ENCODE data around the gene AP1G2.

DNA sequence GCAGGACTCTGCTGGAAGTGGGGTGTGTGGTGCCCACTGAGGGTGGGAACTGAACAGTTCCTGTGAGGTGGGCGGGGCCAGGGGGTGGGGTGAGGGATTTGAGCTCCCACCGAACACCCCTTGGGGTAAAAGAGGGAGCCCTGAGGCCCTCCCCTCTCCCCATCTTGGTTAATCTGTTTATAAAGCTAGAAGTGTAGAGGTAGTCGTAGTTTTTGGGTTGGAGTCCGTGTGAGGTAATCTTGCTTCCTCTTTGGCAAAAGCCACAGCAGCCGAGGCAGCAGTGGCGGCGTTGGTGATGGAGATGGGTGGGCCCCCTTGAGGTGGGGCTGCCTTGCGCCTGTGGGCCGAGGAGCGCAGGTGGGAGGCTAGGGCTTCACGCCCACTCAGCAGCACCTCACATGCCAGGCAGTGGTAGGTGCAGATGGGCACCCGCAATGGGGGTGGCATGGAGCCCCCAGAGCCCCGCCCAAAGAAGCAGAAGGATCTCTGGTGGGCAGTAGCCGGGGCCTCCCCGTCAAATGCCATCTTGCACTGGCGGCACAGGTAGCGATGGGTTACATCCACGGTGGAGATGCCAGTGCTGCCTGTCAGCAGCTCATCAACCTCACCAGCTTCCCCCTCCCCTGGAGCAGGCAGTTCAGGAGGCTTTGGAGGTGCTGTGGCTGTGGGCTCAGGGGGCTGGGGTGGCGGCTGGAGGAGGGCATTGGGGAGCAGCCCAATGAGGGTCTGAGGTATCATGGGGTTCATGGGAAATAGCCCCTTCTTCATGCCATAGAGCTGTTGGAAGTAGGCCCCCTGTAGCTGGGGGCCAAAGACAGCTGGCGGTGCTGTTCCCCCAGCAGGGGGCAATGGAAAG is 45.6 kb downstream of the AP1G2 start:
- TF ChIP-seq, protein P1, sequence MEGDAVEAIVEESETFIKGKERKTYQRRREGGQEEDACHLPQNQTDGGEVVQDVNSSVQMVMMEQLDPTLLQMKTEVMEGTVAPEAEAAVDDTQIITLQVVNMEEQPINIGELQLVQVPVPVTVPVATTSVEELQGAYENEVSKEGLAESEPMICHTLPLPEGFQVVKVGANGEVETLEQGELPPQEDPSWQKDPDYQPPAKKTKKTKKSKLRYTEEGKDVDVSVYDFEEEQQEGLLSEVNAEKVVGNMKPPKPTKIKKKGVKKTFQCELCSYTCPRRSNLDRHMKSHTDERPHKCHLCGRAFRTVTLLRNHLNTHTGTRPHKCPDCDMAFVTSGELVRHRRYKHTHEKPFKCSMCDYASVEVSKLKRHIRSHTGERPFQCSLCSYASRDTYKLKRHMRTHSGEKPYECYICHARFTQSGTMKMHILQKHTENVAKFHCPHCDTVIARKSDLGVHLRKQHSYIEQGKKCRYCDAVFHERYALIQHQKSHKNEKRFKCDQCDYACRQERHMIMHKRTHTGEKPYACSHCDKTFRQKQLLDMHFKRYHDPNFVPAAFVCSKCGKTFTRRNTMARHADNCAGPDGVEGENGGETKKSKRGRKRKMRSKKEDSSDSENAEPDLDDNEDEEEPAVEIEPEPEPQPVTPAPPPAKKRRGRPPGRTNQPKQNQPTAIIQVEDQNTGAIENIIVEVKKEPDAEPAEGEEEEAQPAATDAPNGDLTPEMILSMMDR (IDR thresholded peaks at IDR 0.05): no peak
- no peak for TF ChIP-seq POLR2A (IDR thresholded peaks at IDR 0.05)
